ENCODE results near the gene SFSWAP.

SFSWAP gene

DNA sequence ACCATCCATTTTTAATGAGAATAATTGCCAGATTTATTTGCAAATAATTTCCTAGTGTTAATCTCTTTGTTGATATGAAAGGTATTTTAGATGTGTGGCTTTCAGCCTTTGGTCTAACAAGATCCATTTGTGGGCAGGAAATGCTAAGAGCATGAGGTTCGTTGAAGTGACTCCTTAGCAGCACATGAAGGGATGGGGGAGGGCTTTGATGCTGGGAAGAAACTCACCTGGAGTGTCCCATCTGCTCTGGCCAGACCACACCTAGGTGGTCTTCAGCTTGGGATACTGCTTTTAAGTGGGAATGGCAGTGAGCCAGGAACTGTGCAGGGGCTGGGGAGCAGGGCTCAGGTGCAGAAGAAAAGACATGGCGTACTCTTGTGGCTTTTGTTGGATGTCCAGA lies 13.6 kb downstream of the SFSWAP start:
- no peak overlapping the region for H3K4me2 ChIP-seq (ENCODE audit: low read length)
- no peak for TF ChIP-seq CTCF (IDR thresholded peaks at IDR 0.05)
- H3K4me1 ChIP-seq: no peaks in the 10 kb centered on the region
- H2AFZ ChIP-seq: no peak overlapping the region
- no peaks in the 10 kb centered on the region for H3K27me3 ChIP-seq (ENCODE audit: control insufficient read depth, insufficient read depth, low read length)
- no peak overlapping the region for H3K9ac ChIP-seq
- no peak overlapping the region for H3K27ac ChIP-seq
- H3K79me2 ChIP-seq: peaks cover 58% of the 10 kb centered on the region
- H3K36me3 ChIP-seq (ENCODE audit: control insufficient read depth, insufficient read depth, low read length): no peaks in the 10 kb centered on the region
- H3K4me3 ChIP-seq (ENCODE audit: low read depth, low read length): no peak overlapping the region
- no peaks in the 10 kb centered on the region for H3K9me3 ChIP-seq (ENCODE audit: control insufficient read depth, low read length)

DNA sequence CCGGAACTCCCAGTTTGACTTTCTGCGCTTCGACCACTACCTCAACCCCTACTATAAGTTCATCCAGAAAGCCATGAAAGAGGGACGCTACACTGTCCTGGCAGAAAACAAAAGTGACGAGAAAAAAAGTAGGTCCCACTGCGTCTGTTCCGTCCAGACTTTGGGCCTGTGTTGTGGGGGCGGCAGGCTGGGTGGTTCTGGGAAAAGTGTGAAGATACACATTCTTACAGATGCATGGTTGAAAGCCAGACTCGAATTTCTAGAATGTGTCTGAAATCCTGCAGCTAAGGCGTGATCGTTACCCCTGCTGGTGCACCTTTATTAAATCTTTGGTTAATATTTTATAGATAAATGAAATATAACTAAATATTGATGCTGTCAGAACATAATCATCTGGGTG lies 14.6 kb downstream of the SFSWAP start:
- Histone ChIP-seq H3K4me1 (no peaks in the 10 kb centered on the region), H3K4me3 (ENCODE audit: low read depth, low read length) (no peak overlapping the region), H3K4me2 (ENCODE audit: low read length) (no peak overlapping the region), H2AFZ (no peak overlapping the region), H3K9me3 (ENCODE audit: control insufficient read depth, low read length) (no peaks in the 10 kb centered on the region), H3K9ac (no peak overlapping the region), H3K27me3 (ENCODE audit: control insufficient read depth, insufficient read depth, low read length) (no peaks in the 10 kb centered on the region), H3K27ac (no peak overlapping the region), H3K79me2 (peaks cover 57% of the 10 kb centered on the region), H3K36me3 (ENCODE audit: control insufficient read depth, insufficient read depth, low read length) (no peaks in the 10 kb centered on the region)
- TF ChIP-seq CTCF (IDR thresholded peaks at IDR 0.05): no peak

- Histone ChIP-seq H3K4me2 (ENCODE audit: low read length) (no peak overlapping the region), H3K4me3 (ENCODE audit: low read depth, low read length) (no peak overlapping the region), H3K9me3 (ENCODE audit: control insufficient read depth, low read length) (no peaks in the 10 kb centered on the region), H3K79me2 (peaks cover 37% of the 10 kb centered on the region), H3K27ac (no peak overlapping the region), H3K9ac (no peak overlapping the region), H3K36me3 (ENCODE audit: control insufficient read depth, insufficient read depth, low read length) (no peaks in the 10 kb centered on the region), H3K4me1 (no peaks in the 10 kb centered on the region), H3K27me3 (ENCODE audit: control insufficient read depth, insufficient read depth, low read length) (no peaks in the 10 kb centered on the region), H2AFZ (no peak overlapping the region)
- TF ChIP-seq CTCF (IDR thresholded peaks at IDR 0.05): no peak
Measured at GRCh38 chr12:131728720-131729119, 17.8 kb downstream of the SFSWAP start.

GRCh38 chr12:131729254-131729955 lies 18.5 kb downstream of the SFSWAP start:
- no peaks in the 10 kb centered on the region for H3K36me3 ChIP-seq (ENCODE audit: control insufficient read depth, insufficient read depth, low read length)

More at GRCh38 chr12:131729254-131729955, 18.5 kb downstream of the SFSWAP start:
- Histone ChIP-seq H2AFZ (no peak overlapping the region), H3K4me1 (peaks cover 1% of the 10 kb centered on the region), H3K4me2 (ENCODE audit: low read length) (no peak overlapping the region), H3K27me3 (ENCODE audit: control insufficient read depth, insufficient read depth, low read length) (no peaks in the 10 kb centered on the region), H3K4me3 (ENCODE audit: low read depth, low read length) (no peak overlapping the region), H3K9ac (no peak overlapping the region), H3K79me2 (peaks cover 31% of the 10 kb centered on the region), H3K27ac (no peak overlapping the region), H3K9me3 (ENCODE audit: control insufficient read depth, low read length) (no peaks in the 10 kb centered on the region)
- no peak for TF ChIP-seq CTCF (IDR thresholded peaks at IDR 0.05)
